ENCODE results near the gene GDAP1L1.
"Not testable (repeated sequence)": the region's sequence is repeated elsewhere in the genome, so short reads cannot be mapped to it uniquely, and the experiment has no call there.

GDAP1L1 gene

DNA sequence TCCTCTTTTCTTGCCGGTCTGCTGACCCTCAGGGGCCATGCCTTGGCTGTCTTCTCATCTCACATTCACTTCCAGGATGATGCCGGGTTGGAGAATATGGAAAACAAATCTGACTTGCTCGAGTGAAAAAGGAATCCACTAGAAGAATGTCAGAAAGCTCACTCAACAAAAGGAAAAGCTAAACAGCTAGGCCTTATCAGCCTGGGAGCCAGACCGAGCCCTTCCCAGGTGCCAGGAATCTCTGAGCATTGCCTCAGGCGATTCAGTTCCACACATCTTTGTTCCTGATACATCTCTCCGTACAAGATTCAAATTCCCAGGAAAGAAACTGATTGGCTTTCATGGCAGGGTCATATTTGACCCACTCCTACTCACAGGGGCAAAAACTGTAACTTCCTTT lies 27.3 kb upstream of the GDAP1L1 start:
- no peak for DNase-seq (ENCODE audit: low read depth in 2 of 2)

DNA sequence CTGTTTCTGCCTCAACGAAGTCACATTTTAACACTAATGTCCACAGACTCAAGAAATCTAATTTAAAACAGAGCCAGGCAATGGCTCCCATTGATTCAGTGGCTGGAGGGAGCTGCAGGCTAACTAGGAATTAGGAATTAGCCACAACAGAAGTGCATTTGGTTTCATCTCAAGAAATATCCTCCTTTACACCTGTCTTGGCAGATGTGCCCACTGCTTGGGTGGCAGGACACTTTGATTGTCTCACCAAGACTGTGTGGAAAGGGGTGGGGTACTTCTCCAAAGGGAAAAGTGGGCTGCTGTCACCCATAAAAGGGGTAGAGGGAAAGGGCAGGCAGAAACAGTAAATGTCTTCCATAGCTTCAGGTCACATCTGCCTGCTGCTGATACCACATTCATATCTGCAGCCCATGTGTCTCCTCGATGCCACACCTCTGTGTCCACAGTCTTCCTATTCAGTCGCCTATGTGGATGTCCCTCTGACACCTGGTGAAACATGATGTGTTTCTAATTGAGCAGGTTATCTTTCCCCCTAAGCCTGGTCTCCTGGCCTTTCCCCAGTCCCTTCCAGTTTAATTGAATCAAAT lies 25.6 kb upstream of the GDAP1L1 start:
- DNase-seq (ENCODE audit: low read depth in 2 of 2): no peak

DNA sequence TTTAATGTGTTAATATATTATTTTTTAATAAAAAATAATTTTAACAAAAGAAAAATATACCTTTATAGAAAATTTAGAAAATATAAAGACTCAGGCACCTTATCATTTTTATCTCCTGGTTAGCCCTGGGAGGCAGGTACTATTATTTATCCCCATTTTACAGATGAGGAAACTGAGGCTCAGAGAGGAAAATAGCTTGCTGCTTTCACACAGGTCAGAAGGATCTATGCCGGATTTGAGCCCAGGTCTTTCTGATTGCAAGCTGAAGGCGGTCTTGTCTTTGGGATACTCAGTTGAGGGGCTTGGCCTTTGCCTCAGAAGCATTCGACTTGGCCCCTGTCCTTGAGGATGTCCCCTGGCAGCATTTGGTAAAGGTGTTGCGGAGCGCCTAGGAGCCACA lies 25.1 kb upstream of the GDAP1L1 start:
- DNase-seq (ENCODE audit: low read depth in 2 of 2): no peak

DNA sequence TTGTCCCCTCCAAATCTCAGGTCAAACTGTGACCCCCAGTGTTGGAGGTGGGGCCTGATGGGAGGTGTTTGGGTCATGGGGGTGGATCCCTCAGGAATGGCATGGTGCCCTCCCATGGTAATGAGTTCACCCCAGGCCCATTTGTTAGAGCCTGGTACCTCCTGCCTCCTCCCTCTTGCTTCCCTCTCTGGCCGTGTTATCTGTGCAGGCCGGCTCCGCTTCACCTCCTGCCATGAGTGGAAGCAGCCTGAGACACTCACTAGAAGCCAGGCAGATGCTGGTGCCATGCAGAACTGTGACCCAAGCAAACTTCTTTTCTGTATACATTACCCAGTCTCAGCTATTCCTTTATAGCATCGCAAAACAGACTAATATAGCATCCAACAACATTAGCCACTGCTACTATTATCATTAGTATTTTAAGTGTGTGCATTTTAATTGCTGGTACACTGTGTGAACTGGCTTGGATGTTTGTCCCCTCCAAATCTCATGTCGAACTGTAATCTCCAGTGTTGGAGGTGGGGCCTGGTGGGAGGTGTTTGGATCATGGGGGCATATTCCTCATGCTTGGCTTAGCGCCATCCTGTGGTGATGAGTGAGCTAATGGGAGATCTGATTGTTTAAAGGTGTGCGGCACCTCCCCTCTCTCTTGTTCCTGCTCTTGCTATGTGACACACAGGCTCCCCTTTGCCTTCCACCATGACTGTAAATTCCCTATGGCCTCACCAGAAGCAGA lies 24.3 kb upstream of the GDAP1L1 start:
- no peak for DNase-seq (ENCODE audit: low read depth in 2 of 2)

DNA sequence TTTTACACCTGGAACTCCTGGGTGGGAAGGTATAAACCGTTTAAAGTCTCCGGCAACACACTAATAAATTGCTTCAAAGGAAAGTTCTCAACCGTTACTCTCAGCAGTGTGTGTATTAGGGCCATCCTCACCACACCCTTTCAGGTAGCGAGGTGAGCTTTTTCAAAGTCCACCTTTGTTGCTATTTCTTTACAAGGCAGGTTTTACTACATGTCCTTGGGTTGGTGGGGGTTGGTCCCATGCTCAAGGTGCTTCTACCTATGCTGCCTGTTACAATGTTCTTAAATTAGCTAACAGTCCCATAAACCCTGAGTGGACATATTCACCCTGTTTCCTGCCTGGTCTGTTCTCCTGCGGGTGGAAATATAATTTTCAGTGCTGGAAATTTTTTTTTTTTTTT lies 23.4 kb upstream of the GDAP1L1 start:
- DNase-seq (ENCODE audit: low read depth in 2 of 2): no peak

DNA sequence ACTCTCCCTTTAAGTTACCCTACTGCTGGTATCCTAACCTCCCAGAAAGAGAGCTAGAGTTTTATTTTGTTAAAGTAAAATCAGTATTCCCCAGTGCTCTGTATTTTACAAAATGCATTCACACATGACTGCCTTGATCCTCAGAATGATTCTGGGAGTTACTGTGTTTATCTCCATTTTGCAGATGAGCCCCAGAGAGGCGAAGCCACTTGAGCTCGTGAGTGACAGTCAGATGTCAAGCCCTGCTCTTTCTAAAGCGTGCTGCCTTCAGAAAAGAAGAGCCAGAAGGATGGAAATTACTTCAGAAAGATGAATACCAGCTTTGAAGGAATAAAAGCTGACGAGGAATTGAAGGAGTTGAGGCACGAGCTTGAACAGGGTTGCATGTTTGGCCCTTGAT lies 22.5 kb upstream of the GDAP1L1 start:
- no peak for DNase-seq (ENCODE audit: low read depth in 2 of 2)

DNA sequence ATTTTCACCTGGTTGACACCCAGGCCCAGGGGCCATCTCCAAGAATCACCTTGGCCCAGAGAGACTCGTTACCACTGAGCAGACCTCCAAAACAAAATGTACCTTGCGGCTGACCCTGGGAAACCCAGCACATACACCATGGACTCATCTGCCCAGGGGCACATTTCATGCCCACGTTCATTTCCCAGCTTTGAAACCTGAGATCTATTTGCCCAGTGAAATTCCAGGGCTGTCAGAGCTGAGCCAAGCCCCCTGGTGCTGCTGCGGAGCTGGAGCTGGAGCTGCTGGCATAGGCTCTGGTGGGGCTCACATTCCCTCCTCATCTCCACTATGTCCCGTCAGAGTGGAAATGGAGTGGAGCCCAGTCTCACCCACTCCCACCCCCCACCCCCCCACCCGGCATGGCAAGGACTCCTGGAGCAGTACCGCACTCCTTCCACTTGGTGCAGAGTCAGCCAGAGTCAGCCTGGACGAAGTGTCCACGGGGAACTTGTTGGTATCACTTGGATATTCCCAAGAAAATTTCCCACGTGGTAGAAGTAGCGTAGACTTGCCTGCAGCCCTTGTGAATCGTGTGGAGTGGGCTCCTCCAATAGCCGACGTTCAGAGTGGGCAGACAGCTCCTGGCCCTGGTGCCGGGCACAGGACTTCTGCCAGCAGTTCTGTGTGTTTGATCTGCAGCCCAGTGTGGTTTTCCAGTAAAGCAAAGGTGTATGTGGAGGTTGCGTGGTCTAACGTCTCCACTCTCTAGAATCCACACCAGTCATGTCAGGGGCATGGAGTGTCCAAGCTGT lies 18.4 kb upstream of the GDAP1L1 start:
- no peak for DNase-seq (ENCODE audit: low read depth in 2 of 2)

DNA sequence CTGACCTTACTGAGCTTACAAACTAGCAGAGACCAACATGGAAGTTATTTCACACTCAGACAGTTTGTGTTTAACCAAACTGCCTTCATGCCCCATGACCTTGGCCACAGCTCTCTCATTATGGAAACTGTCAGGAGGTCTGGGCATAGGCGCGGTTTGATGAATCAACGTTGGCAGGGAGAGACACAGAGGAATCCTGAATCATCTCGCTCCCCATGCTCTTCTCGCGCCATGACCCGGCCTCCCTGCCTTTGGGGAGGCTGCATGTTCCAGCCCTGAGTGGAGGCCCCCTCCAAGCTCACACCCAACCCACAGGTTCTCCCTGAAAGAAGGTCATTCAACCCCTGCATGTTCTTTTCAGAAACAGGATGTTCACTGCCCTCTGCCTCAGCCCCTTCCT lies 15.9 kb upstream of the GDAP1L1 start:
- no peak for DNase-seq (ENCODE audit: low read depth in 2 of 2)

DNA sequence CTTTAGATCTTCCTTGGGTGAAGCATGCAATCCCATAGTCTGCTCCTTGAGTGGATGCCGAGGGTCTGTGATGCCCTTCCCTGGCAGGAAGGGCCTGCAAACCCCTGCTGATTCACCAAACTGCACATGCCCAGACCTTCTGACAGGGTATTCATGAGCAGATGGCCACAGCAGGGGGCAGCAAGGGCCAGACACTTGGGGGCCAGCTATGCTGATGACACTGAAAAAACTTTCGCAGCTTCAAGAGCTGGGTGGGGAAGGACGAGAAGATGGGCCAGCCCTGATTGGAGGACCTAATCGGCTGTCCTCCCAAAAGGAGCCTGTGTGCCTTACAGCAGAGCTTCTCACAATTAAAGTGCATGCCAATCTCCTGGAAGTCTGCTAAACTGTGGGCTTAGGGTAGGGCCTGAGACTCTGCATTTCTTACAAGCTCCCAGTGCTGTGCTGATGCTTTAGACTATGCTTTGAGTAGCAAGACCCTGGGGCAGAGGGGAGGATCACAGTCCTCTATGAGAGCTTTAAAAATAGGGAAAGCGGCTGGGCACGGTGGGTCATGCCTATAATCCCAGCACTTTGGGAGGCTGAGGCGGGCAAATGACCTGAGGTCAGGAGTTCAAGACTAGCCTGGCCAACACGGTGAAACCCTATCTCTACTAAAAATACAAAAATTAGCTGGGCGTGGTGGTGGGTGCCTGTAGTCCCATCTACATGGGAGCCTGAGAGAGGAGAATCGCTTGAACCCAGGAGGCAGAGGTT lies 15.2 kb upstream of the GDAP1L1 start:
- no peak for DNase-seq (ENCODE audit: low read depth in 2 of 2)

DNA sequence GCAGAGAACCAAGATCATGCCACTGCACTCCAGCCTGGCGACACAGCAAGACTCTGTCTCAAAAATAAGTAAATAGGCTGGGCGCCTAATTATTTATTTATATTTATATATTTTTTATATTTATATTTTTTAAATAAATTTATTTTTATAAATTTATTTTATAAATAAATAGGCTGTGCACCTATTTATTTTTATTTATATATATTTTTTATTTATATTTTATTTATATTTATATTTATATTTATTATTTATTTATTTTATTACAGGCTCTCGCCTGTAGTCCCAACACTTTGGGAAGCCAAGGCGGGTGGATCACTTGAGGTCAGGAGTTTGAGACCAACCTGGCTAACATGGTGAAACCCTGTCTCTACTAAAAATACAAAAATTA lies 14.6 kb upstream of the GDAP1L1 start:
- not testable (repeated sequence) for DNase-seq (ENCODE audit: low read depth in 2 of 2)

DNA sequence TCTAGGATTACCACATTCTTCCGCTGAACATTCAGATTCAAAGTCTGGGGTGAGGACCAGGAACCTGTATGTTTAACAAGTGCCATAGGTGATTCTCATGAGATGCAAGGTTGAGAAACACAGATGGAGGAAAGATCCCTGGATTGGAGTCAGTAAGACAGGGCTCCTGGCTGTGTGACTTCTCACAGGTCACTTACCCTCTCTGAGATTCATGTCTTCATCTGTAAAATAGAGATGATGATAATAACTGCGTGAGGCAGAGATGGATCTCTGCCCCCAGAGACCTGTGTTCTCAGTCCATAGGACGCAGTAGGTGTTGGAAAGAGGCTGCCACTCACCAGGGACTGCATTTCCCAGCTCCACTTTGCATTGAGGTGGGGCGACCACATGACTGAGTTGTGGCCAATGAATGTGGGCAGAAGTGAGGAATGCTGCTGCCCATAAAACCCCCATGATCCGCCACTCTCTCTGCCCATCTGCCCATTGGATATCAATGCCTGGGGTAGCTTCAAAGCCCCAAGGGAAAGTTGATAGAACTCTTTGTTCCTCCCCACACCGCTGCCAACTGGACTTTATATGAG lies 13.6 kb upstream of the GDAP1L1 start:
- no peak for DNase-seq (ENCODE audit: low read depth in 2 of 2)

DNA sequence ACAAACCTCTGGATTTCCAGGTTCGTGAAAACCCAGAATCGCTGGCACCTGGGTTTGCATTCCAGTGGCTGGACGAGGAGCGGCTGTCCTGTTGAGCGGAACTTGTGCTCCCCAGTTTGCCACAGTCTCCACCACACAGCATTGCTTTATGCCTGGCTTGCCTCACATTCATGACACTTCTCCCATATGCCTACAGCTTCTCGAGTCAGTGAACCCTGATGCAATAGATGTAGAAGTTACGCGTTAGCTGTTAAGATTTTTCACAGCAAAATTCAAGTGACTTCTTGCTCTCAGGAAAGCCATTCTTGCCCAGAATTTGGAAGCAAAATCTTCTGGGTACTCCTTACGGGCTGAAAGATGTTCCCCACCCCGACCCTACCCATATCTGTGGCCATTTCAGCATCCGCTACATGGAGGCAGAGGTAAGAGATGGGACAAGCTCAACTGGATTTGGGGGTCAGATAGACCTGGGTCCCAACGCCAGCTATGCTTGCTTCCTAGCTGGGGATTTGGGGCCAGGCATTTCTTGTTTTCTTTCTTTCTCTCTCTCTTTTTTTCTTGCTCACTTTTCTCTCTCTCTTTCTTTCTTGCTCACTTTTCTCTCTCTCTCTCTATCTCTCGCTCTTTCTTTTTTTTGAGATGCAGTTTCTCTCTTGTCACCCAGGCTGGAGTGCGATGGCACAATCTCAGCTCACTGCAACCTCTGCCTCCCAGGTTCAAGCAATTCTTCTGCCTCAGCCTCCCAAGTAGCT lies 12.4 kb upstream of the GDAP1L1 start:
- no peak for DNase-seq (ENCODE audit: low read depth in 2 of 2)

DNA sequence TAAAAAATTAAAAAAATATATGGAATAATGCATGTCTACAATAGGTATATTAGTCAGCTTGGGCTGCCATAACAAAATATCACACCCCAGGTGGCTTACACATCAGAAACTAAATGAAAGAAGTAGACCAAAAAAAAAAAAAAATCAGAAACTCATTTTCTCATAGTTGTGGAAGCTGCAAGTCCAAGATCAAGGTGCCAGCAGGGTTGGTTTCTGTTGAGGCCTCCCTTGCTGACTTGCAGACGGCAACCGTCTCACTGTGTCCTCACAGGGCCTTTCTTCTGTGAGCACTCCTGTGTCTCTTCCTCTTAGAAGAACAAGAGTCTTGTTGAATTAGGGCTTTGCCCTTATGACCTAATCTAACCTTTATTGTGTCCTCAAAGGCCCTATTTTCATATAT lies 11.4 kb upstream of the GDAP1L1 start:
- DNase-seq (ENCODE audit: low read depth in 2 of 2): no peak

DNA sequence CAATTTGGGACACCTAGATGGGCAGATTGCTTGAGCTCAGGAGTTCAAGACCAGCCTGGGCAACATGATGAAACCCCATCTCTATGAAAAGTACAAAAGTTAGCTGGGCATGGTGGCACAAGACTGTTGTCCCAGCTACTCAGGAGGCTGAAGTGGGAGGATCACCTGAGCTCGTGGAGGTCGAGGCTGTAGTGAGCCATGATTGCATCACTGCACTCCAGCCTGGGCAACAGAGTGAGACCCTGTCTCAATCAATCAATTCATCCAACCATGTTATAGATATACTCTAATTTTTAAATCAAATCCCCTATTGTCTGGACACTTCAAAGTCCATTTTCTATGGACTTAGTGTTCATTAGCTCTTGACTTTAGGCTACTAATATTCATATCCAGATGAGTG lies 10.3 kb upstream of the GDAP1L1 start:
- not testable (repeated sequence) for DNase-seq (ENCODE audit: low read depth in 2 of 2)

DNA sequence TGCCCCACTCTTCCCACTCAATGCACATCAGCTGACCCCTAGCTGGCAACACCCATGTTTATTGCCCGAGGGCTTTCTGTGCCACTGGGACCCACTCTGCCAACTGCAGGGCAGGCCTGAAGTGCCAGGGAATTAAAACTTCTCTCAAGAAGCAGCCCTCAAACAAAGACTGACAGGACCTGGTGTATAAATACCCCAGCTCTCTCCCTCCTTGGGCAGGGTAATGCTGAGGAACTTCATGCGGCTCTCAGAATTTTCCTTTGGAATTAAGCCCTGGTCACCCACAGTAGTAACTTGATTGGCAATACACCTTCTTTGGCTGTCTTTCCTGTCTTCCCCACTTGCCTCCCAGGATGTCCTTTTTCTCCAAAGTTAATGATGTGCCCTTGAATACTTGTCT lies 5.3 kb upstream of the GDAP1L1 start:
- no peak for DNase-seq (ENCODE audit: low read depth in 2 of 2)

DNA sequence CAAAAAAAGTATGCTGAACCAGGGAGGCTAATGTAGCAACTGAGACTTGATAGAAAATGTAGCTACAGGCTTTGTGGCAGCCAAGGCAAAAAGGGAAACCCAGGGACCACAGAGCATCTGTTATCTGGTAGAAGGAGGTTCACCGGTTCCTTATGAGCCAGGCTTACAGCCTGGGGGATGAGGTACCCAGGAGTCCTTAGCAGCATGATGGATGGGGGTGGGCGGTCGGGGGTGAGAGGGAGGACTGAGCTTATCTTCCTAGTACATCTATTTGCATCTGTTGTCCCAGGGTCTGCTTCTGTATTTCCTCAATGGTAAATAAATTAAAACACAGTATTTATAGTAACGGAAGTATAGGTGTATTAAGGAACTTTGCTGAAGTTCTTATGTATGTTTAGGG lies 1.1 kb upstream of the GDAP1L1 start:
- DNase-seq (ENCODE audit: low read depth in 2 of 2): no peak

DNA sequence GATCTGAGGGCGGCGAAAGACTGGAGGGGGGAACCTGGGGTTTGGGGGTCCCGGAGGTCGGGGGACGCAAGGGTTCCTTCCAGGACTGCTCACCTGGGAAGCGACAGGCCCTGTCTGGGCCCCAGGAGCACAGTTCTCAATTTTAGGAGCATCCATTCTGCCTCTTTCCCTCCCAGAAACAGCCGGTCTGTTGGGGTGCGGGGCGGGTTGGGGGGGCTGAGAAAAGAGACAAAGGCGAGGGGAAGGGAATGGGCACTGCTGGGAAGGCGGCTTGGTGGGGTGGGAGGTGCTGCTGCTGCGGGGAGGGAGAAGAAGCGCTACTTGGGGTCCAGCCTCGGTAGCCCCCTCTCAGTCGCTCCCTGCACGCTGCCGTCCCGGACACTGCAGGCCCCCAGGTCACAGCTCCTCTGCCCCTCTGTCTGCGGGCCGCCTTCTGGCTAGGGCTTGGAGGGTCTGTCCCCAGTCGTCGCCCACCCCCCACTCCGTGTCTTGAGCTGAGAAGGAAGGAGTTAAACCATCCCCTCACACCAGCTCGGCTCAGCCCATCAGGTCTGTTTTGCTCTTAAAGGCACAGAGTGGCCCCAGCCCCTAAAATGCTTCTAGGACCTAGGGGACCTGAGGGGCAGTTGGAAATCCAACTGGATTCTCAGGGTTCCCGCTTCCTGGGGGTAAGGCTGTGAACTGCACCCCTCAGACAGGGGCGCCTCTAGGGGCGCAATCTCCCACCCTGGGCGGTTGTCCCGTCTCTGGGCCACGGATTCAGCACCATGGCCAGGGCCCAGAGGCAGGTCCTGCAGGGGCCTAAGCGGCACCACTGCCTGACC lies 690 bp downstream of the GDAP1L1 start:
- peak; percentile 3 to 12 for DNase-seq (ENCODE audit: low read depth in 2 of 2)

DNA sequence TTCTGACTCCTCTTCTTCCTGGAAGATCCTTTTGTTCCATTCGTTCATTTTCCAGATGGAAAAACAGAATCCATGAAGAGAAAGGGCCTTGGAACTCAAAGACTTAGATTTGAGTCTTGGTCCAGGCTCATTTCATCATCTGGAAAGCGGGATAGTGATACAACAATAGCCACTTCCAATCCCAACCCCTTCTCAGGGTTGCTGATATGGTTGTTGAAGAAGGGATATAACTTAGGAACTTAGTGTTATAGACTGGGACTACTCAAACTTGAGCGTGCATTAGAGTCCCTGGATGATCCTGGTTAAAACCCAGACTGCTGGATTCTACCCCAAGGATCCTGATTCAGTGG lies 1.3 kb downstream of the GDAP1L1 start:
- no peak for DNase-seq (ENCODE audit: low read depth in 2 of 2)

DNA sequence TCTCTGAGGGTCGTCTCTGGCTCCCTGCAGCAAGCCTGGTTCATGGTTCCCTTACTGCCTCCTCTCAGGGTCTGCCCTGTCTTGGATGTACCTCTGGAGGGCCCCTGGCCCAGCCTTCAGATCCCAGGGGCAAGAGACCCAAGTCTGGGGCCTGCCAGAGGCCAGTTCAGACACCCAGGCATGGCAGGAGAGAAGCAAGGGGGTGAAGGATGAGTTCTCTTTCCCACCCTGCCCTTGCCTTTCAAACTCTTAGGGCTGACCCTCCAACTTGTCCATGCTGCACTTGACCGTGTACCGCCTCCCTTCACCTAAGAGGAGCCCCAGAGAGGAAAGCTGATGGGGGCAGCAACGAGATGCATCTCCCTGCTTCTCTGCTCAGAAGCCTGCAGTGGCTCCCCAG lies 4.2 kb downstream of the GDAP1L1 start:
- DNase-seq (ENCODE audit: low read depth in 2 of 2): no peak

DNA sequence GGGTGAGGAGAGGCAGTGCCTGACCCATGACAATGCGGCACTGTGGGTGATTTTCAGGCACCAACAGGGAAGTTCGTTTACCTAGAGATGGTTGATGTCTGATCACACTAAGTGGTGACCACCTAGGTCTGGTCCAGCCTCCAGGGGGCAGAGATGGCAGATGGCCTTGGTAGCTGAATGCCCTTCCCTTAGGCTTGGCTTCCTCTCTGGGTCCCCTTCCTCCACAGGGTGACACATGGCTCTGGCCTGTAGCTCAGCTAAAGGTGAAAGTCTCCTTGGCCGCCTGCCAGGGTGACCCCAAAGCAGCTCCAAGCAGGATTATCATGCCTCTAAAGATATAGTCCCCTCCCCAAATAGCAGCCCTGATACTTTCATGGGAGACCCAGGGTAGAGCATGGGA lies 6.4 kb downstream of the GDAP1L1 start:
- no peak for DNase-seq (ENCODE audit: low read depth in 2 of 2)

DNA sequence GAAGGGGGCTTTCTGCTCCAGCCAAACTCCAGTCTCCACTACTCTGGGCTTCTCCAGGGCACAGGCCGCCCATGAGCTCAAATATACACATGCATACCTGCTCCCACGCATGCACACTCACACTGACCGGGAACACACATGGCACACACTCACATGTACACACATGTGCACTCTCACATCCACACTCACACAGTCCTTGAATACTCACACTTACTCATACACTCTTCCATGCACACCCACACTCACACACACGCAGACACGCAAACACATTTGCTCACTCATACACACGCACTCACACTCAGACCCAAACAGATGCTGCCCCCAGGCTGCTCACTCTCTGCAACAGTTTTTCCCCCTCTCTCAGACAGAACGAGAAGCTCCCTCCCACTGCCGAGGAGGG lies 7.0 kb downstream of the GDAP1L1 start:
- DNase-seq (ENCODE audit: low read depth in 2 of 2): no peak

All from stimulated activated CD4-positive, alpha-beta T cell treated with anti-CD3 and anti-CD28 coated beads, Interleukin-4, amount 100 ng/mL, for 48 hours (primary cell).